ENCODE results near the gene MPP3.
A peak's percentile ranks its signal among the peaks of the same experiment; 100 is the strongest.

MPP3 gene

GRCh38 chr17:43860927-43861622 is 28.1 kb upstream of the MPP3 start:
- DNase-seq (ENCODE audit: low spot score), result no peak

DNA sequence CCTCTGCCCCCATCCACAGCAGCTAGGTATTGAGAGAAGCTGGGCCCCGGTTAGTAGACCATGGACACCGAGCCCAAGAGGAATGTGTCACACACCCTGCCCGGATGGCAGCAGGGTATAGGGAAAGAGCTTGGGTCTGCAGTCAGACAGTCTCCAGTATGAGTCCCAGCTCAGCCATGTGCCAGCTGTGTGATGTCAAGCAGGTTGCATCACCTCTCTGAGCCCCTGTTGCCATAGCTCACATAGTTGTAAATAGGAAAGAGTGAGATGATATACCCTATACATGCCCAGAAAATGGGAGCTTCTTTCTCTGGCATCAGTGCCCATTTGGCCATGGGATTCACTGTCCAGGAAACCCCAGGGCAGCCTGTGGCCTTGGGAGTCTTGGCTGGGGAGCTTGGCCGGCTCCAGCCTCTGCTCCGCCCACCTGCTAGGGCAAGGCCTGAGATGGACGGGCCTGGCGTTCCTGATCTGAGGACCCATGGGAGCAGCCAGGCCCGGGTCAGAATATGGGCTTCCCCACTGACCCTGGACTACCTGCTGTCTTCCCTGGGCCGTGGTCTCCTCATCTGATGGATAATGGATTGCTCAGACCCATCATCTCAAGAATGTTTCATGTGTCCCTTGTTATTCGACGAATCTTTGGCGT is 27.3 kb upstream of the MPP3 start:
- DNase-seq (ENCODE audit: low spot score), result no peak

- DNase-seq (ENCODE audit: low spot score), result no peak
Observed at GRCh38 chr17:43857957-43858600, 25.1 kb upstream of the MPP3 start.

- DNase-seq (ENCODE audit: low spot score), result no peak
Observed at GRCh38 chr17:43857141-43857540, 24.2 kb upstream of the MPP3 start.

- DNase-seq (ENCODE audit: low spot score), result no peak
Observed at GRCh38 chr17:43856141-43856540, 23.2 kb upstream of the MPP3 start.

- DNase-seq (ENCODE audit: low spot score), result no peak
Observed at GRCh38 chr17:43855061-43855460, 22.1 kb upstream of the MPP3 start.

DNA sequence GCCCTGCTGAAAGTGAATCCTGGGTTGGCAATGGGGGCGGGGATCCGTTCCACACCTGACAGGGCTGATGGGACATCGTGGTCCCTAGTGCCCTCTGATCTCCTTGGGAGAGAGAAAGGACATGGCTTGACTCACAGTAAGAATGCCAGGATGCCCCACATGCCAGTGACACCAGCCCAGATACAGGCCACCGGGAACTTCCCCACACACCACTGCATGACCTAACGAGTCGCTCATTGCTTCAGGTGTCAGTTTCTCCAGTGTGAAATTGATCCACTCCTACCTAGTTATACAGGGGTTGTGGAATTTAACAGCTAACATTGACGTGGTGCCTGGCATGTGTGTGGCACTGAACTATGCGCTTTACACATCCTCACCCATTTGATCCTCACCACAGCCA is 21.6 kb upstream of the MPP3 start:
- DNase-seq (ENCODE audit: low spot score), result no peak

GRCh38 chr17:43853546-43853945 is 20.6 kb upstream of the MPP3 start:
- DNase-seq (ENCODE audit: low spot score), result no peak

GRCh38 chr17:43852571-43852970 is 19.6 kb upstream of the MPP3 start:
- no peak for DNase-seq (ENCODE audit: low spot score)

- no peak for DNase-seq (ENCODE audit: low spot score)
Observed at GRCh38 chr17:43849116-43849515, 16.2 kb upstream of the MPP3 start.

- DNase-seq (ENCODE audit: low spot score), result no peak
Observed at GRCh38 chr17:43848601-43849000, 15.7 kb upstream of the MPP3 start.

DNA sequence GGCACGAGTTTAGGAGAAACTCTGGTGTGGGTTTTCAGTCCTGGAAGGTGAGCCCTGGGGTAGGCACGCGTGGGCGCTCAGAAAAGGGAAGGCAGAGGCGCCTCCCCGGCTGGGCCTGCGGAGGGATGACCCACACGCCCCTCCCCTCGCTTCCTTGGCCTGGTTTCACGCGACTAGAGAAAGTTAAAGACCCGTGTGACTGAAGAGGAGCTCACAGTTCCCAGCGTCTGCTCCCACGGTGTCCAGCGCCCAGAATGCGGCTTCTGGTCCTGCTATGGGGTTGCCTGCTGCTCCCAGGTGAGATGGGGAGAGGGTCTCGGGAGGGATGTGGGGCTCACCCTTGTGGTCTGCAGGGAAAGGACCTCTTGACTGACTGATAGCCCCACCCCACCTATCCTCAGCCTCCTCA is 14.0 kb upstream of the MPP3 start, which contains the start of gene CD300LG:
CD300LG (plus strand) TSS at position 214 of the 409 bp plus-strand sequence; CDS start at position 255, 41 bp downstream.
- no peak for DNase-seq (ENCODE audit: low spot score)

DNA sequence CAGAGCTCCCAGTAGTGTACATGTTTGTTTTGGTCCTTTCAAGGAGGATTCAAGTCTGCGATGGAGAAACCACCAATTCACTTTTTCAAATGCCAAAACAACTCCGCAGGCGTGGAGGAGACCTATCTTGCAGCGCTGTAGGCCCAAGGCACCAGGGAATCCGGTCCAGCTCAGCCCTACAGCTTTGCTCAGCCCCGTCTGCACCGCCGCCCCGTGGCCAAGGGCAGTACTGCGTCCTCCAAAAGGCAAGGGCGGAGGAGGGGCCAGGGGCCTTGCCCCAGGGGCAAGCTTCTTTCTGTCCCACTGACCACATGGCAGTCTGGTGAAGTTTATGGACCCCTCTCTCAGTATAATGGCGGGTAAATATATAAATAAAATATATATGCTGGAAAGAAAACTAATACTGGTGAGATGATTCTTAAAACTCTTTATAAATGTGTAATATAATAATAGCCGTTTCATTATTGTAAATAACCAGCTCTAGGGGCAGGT is 13.3 kb upstream of the MPP3 start:
- peak; percentile 95 for DNase-seq (ENCODE audit: low spot score)

- DNase-seq (ENCODE audit: low spot score), result no peak
Observed at GRCh38 chr17:43845766-43846165, 12.8 kb upstream of the MPP3 start.

DNA sequence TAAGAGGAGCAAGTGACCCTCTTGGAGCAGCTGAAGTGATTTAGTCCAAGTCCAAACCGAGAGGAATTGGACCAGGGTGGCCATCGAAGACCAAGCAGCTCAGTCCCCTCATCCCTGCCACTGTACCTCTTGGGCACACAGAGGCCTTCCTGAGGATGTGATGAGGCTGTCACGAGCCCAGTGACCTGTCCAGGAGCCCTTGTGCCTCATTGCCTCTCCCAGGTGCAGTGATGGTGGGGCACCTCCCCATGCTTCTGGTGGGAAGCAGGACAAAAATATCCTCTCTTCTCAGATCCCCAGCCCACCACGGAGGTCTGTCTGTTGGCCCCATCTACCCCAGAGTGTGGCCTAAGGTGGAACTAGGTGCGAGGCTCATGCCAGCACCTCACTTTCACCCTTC is 11.3 kb upstream of the MPP3 start:
- DNase-seq (ENCODE audit: low spot score), result no peak

DNA sequence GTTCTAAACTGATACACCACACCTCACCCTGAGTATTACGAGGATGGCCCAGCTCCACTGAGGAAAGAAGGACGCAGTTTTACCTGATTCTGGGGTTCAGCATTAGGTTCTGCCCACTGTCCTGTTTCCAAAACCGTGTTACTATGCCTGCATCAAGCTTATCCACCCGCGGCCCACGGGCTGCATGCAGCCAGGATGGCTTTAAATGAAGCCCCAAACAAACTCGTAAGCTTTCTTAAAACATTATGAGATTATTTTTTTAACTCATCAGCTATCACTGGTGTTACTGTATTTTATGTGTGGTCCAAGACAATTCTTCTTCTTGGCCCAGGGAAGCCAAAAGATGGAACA is 10.0 kb upstream of the MPP3 start:
- DNase-seq (ENCODE audit: low spot score), result no peak

DNA sequence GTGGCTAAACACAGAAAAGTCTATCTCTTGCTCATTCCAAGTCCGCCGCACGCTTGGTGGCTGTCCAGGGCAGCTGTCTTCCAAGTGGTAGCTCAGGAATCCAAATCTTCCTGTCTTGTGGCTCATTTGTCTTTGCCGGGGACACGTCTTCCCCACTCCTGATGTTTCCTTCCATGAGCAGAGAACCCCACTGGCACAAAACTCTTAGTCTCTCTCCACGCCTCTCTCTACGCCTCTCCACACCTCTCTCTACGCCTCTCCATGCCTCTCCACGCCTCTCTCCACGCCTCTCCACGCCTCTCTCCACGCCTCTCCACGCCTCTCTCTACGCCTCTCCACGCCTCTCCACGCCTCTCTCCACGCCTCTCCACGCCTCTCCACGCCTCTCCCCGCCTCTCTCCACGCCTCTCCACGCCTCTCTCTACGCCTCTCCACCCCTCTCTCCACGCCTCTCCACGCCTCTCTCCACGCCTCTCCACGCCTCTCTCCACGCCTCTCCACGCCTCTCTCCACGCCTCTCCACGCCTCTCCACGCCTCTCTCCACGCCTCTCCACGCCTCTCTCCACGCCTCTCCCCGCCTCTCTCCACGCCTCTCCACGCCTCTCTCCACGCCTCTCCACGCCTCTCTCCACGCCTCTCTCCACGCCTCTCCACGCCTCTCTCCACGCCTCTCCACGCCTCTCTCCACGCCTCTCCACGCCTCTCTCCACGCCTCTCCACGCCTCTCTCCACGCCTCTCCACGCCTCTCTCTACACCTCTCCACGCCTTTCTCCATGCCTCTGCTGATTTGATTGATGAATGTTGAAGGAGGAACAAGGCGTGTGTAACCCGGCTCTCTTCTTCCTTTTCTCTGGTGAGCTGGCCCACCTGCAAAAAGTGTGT is 9.4 kb upstream of the MPP3 start:
- peak; percentile 58 for DNase-seq (ENCODE audit: low spot score)

DNA sequence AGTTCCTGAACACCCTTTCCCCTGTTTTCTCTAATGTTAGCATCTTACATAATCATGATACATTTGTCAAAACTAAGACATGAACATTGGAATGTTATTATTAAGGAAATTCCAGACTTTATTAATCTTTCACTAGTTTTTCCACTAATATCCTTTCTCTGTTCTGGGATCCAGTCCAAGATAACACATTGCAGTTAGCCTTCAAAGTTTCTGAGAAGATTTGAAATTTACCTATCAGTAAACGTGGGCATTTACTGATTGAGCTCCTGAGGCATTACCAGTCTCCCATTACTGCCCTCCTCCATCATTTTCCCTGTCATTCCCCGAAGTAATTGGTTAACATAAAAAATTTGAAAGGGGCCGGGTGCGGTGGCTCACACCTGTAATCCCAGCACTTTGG is 8.3 kb upstream of the MPP3 start:
- no peak for DNase-seq (ENCODE audit: low spot score)

- DNase-seq (ENCODE audit: low spot score), result no peak
Observed at GRCh38 chr17:43840814-43841213, 7.9 kb upstream of the MPP3 start.

DNA sequence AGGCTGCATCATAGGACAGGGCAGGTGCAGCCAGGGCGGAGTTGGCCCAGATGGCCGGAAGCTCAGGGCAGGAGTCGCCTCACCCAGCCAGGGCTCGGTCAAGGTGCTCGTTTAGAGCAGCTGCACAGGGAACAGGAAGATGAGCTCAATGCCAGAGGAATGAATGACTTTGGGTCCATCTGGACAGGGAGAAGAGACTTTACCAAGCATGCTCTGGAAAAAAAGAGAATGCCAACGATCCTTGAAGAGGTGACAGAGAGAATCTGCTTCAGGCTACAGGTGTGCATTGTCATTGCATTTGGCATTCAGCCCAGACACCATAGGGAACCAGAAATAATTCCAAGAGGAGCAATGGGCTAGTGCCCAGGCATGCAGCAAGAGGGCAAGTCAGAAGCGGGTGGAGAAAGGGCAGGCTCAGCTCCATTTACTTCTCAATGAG is 6.7 kb upstream of the MPP3 start:
- no peak for DNase-seq (ENCODE audit: low spot score)

DNA sequence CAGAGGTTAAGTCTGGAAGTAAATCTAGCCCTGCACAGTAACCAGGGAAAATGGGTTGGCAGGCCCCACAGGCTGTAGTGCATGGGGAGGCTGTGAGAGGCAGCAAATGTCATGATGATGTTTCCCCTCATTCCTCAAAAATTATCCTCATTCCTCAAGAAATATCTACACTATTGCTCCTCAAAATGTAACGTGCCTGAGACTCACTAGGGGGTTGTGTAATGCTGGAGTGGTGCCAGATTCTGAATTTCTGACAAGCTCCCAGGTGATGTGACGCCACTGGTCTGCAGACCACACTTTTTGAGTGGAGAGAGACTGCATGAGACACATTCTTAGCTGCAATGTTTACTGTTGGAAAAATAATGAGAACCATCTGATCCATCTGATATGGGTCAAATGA is 1.2 kb upstream of the MPP3 start:
- DNase-seq (ENCODE audit: low spot score), result peak; percentile 63

Measured in GM03348 (cell line).